Endometrium (tissue), 2 donors: ENCODE data around the gene KTI12.

Experiments
- FAIRE-seq: peaks from 2 replicates; lab custom pipeline; 2012; peaks lifted over from hg19 to GRCh38; lab: Jason Lieb, UNC
- donor health status: control.
- donor health status: control.

Gene KTI12

GRCh38 chr1:51988254-51988653, 45.4 kb downstream of the KTI12 start:
- no peak for FAIRE-seq

DNA sequence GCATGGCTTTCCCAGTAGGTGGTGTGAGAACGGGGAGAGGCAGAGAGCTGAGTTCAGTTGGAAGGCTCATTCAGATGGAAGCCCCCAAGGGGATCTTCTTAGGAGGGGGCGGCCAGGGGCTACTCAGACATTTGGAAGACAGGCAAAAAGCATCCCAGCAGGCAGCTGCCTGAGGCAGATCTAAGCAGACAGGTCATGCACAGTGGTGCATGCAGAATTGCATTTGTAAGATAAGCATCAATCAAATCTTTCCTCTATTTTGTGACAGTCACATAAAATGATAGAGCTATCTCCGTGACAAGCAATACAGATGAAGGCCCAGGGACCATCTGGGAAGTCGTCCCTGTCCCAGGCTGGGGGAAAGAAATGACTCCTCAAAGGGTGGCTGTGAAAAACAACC, 46.9 kb downstream of the KTI12 start:
- FAIRE-seq = no peak

GRCh38 chr1:51982161-51982560, 51.4 kb downstream of the KTI12 start:
- FAIRE-seq = no peak
